KMS-11 (cell line): Measurements from ENCODE around the gene TFR2.

Experiments
- H2AFZ ChIP-seq: fragments of 200-600 bp; sonication (generic); 2 replicates; pipeline ENCODE4 v1.6.1; 2016; ENCODE audit warnings: antibody characterized with exemption, mixed run types, low read depth
- H3K27ac ChIP-seq: fragments of 200-600 bp; sonication (generic); 2 replicates; pipeline ENCODE4 v1.6.1; 2016; ENCODE audit warnings: mild to moderate bottlenecking, mixed run types
- H3K27me3 ChIP-seq: fragments of 200-600 bp; sonication (generic); 2 replicates; pipeline ENCODE4 v1.6.1; 2017; ENCODE audit warnings: mild to moderate bottlenecking, low read depth, mixed run types, moderate library complexity; ENCODE audit not compliant: insufficient read depth
- H3K36me3 ChIP-seq: fragments of 200-600 bp; sonication (generic); 2 replicates; pipeline ENCODE4 v1.6.1; 2017; ENCODE audit warnings: mild to moderate bottlenecking, mixed run types; ENCODE audit not compliant: insufficient read depth
- H3K4me1 ChIP-seq: fragments of 200-600 bp; sonication (generic); 2 replicates; pipeline ENCODE4 v1.6.1; 2016; ENCODE audit warnings: mild to moderate bottlenecking, low read depth, mixed run types; ENCODE audit not compliant: poor library complexity, severe bottlenecking
- H3K4me2 ChIP-seq: fragments of 200-600 bp; sonication (generic); 2 replicates; pipeline ENCODE4 v1.7.0; 2016; ENCODE audit warnings: mild to moderate bottlenecking, mixed run types
- H3K4me3 ChIP-seq: fragments of 200-600 bp; sonication (generic); IDR thresholded peaks from 2 replicates; pipeline ENCODE4 v1.6.1; 2017; ENCODE audit warnings: low read depth, low read length, mixed read lengths; ENCODE audit not compliant: insufficient read depth
- H3K79me2 ChIP-seq: fragments of 200-600 bp; sonication (generic); 2 replicates; pipeline ENCODE4 v1.6.1; 2016; ENCODE audit warnings: low read depth, mixed run types; ENCODE audit not compliant: insufficient read depth
- H3K9ac ChIP-seq: fragments of 200-600 bp; sonication (generic); 2 replicates; pipeline ENCODE4 v1.6.1; 2016; ENCODE audit warnings: mild to moderate bottlenecking, mixed run types
- H4K20me1 ChIP-seq: fragments of 200-600 bp; sonication (generic); 2 replicates; pipeline ENCODE4 v1.6.1; 2016; ENCODE audit warnings: mild to moderate bottlenecking, mixed run types; ENCODE audit not compliant: insufficient read depth
- CTCF ChIP-seq: fragments of 200-600 bp; sonication (generic); conservative IDR thresholded peaks from 2 replicates; pipeline ENCODE4 v1.6.1; 2017; ENCODE audit warnings: low read depth, mild to moderate bottlenecking, antibody characterized with exemption, low read length, moderate library complexity, mixed read lengths

Gene TFR2

GRCh38 chr7:100600730-100601038, 40.7 kb downstream of the TFR2 start:
- Histone ChIP-seq H3K4me1 (peaks cover 11% of the 10 kb centered on the region), H3K4me3 (no peak overlapping the region), H3K27me3 (peaks cover 28% of the 10 kb centered on the region; the same call in 1 of the 2 replicates), H3K27ac (no peak overlapping the region), H2AFZ (no peak overlapping the region), H3K4me2 (no peak overlapping the region), H3K79me2 (no peaks in the 10 kb centered on the region), H3K36me3 (no peaks in the 10 kb centered on the region), H4K20me1 (no peaks in the 10 kb centered on the region), H3K9ac (no peak overlapping the region)
- TF ChIP-seq CTCF = no peak; the same call in 1 of the 2 replicates

- Histone ChIP-seq H3K4me1 (peaks cover 9% of the 10 kb centered on the region), H3K27me3 (peaks cover 30% of the 10 kb centered on the region; the same call in 1 of the 2 replicates), H4K20me1 (no peaks in the 10 kb centered on the region), H3K79me2 (no peaks in the 10 kb centered on the region), H3K36me3 (no peaks in the 10 kb centered on the region), H3K4me2 (no peak overlapping the region), H3K27ac (no peak overlapping the region), H3K9ac (no peak overlapping the region), H3K4me3 (no peak overlapping the region), H2AFZ (no peak overlapping the region)
- peak; percentile 47 for TF ChIP-seq CTCF
Observed at GRCh38 chr7:100599911-100600729, 41.2 kb downstream of the TFR2 start.

GRCh38 chr7:100598425-100598824, 42.9 kb downstream of the TFR2 start:
- TF ChIP-seq CTCF = no peak
- no peaks in the 10 kb centered on the region for H3K79me2 ChIP-seq
- no peaks in the 10 kb centered on the region for H4K20me1 ChIP-seq
- H3K4me1 ChIP-seq = no peaks in the 10 kb centered on the region
- H3K27ac ChIP-seq = no peak overlapping the region
- no peak overlapping the region for H3K4me3 ChIP-seq
- H2AFZ ChIP-seq = no peak overlapping the region
- H3K36me3 ChIP-seq = no peaks in the 10 kb centered on the region
- peaks cover 47% of the 10 kb centered on the region; the same call in 1 of the 2 replicates for H3K27me3 ChIP-seq
- H3K9ac ChIP-seq = no peak overlapping the region
- no peak overlapping the region for H3K4me2 ChIP-seq

GRCh38 chr7:100595188-100595587, 46.2 kb downstream of the TFR2 start:
- no peaks in the 10 kb centered on the region for H3K36me3 ChIP-seq
- H3K4me1 ChIP-seq = no peaks in the 10 kb centered on the region
- H3K4me3 ChIP-seq = no peak overlapping the region
- no peak overlapping the region for H3K27ac ChIP-seq
- H3K79me2 ChIP-seq = no peaks in the 10 kb centered on the region
- TF ChIP-seq CTCF = no peak
- no peak overlapping the region for H3K4me2 ChIP-seq
- no peaks in the 10 kb centered on the region for H4K20me1 ChIP-seq
- H3K9ac ChIP-seq = no peak overlapping the region
- peaks cover 72% of the 10 kb centered on the region; the same call in 1 of the 2 replicates for H3K27me3 ChIP-seq
- H2AFZ ChIP-seq = no peak overlapping the region
